HG02763 (cell line): ENCODE measurements around the gene CCDC141.
"Not testable (repeated sequence)": the region's sequence is repeated elsewhere in the genome, so short reads cannot be mapped to it uniquely, and the experiment has no call there.

Source experiments
- ATAC-seq: cut with Tn5 transposase; IDR thresholded peaks from one replicate; pipeline ENCODE4 v1.9.1; 2021; ENCODE audit warnings: mild to moderate bottlenecking, moderate library complexity; ENCODE audit not compliant: unreplicated experiment

CCDC141 gene

GRCh38 chr2:179049546-179050311, at the start of gene CCDC141:
Gene CCDC141, minus strand, starts transcription at chr2:179050137. Its CDS starts 196 bp downstream, at chr2:179049941.
- peak; percentile 69 for ATAC-seq

DNA sequence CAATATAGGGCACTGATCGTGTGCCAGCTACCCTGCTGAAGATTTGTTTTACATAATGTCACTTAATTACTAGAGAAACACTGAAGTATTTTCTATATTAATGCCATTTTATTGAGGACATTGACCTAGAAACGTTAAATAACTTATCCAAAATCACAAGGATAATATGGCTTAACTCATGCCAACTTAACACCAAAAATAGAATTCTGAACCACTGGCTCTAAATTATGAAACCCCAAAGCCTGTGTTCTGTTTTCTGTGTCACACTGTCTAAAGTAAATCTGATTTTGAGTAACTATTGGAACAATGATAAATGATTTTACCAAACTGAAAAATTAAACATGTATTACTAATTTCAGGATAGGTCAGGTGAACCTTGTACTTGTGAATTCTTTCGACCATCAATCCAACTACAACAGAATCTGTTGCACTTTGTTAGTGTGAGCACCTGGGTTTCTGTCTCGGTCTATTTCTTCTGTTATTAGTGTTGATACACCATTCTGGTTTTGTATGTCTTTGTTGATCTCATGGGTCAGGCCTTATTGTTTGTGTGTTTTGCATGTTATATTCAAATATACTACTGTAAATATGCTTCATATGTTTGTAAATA, 48.2 kb upstream of the CCDC141 start:
- no peak for ATAC-seq

DNA sequence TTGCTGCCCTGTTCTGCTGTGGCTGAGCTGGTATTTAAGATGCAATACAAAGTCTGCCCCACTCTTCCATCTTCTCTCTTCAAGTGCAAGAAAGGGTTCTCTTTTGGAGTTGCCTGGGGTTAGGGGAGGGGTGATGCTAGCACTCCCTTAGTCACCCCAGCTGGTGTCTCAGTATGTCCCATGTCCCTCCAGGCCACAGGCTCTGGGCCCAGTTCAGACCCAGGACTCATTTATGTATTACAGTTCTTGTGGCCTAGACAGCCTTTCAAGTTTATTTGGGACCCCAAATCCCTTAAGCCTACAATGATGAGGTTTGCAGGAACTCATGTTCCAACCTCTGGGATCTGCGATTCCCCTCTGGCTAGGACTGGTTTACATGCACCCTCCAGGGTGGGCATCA, 47.2 kb upstream of the CCDC141 start:
- no peak for ATAC-seq

- ATAC-seq, result peak; percentile 97
Measured at GRCh38 chr2:179096090-179096489, 46.2 kb upstream of the CCDC141 start.

DNA sequence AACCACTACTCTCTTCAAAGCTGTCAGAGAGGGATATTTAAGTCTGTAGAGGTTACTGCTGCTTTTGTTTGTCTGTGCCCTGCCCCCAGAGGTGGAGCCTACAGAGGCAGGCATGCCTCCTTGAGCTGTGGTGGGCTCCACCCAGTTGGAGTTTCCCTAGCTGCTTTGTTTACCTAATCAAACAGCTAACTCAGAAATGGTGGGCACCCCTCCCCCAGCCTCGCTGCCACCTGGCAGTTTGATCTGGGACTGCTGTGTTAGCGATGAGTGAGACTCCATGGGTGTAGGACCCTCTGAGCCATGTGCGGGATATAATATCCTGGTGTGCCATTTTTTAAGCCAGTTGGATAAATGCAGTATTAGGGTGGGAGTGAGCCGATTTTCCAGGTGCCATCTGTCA, 43.0 kb upstream of the CCDC141 start:
- not testable (repeated sequence) for ATAC-seq

DNA sequence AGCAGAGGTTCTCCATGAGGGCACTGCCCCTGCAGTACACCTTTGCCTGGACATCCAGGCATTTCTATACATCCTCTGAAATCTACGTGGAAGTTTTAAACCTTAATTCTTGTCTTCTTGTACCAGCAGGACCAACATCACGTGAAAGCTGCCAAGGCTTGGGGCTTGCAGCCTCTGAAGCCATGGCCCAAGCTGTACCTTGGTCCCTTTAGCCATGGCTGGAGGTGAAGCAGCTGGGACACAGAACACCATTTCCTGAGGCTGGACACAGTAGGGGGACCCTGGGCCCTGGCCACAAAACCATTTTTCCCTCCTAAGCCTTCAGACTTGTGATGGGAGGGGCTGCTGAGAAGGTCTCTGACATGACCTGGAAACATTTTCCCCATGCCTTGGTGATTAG, 32.8 kb upstream of the CCDC141 start:
- ATAC-seq, result no peak

- no peak for ATAC-seq
Measured at GRCh38 chr2:179081954-179082353, 32.0 kb upstream of the CCDC141 start.

DNA sequence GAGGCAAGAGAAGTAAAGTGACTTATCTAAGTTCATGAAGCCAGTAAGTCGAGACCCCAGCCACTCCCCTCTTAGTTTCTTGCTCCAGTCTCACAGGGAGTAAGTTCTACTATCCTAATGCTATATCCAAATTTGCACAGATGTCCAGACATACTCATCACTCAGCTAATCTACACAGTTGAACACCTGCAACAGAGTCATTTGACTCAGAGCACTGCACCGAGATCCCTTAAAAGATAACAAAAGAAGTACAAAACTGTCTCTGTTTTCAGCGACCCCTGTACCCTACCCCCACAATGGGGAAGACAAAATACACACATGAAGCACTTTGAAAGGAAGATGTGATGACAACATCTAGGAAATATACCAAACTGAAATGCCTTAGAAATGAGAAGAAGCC, 22.6 kb upstream of the CCDC141 start:
- no peak for ATAC-seq

DNA sequence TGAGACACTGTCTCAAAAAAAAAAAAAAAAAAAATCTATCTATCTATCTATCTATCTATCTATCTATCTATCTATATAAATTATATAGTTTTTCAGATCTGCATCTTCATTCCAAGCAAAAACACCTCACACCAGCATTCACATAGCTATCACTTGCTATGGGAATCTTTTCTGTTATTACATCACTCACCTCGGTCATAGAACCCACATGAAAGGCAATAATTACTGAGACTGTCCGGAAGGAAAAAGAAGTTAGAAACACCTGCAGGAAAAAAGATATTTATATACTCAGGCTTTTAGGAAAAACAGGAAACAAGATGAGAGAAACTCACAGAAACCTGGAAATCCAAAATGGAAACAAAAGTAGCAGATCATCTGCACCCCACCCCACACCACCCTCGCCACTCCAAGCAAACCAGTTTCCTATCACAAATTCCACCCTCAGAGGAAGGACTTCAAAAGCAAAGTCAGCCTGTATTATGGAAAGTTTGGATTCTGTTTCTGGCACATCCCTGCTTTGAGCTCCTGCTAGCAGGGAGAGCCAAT, 21.9 kb upstream of the CCDC141 start:
- ATAC-seq, result no peak

GRCh38 chr2:179070895-179071294, 21.0 kb upstream of the CCDC141 start:
- ATAC-seq, result no peak

- ATAC-seq, result no peak
Measured at GRCh38 chr2:179069685-179070084, 19.7 kb upstream of the CCDC141 start.

DNA sequence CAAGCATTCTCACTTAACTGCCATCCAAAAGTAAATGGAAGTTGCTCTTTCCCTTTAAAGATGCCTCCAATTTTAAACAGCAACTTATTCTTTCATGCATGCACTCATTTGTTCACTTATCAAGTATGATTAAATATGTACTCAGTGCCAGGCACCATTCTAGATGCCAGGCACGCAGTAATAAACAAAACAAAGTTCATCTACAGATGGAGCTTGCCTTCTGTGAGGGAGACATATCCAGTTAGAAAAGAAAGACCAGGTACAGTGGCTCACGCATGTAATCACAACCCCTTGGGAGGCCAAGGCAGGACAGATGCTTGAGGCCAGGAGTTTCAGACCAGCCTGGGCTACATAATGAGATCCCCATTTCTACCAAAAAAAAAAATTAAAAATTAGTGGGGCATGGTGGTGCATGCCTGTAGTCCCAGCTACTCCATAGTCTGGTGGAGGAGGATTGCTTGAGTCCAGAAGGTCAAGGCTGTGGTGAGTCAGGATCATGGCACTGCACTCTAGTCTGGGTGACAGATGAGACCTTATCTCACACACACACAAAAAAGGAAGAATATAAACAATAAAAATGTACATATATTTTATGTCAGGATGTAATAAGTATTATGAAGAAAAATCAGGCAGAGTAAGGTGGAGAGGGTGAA, 19.2 kb upstream of the CCDC141 start:
- no peak for ATAC-seq

DNA sequence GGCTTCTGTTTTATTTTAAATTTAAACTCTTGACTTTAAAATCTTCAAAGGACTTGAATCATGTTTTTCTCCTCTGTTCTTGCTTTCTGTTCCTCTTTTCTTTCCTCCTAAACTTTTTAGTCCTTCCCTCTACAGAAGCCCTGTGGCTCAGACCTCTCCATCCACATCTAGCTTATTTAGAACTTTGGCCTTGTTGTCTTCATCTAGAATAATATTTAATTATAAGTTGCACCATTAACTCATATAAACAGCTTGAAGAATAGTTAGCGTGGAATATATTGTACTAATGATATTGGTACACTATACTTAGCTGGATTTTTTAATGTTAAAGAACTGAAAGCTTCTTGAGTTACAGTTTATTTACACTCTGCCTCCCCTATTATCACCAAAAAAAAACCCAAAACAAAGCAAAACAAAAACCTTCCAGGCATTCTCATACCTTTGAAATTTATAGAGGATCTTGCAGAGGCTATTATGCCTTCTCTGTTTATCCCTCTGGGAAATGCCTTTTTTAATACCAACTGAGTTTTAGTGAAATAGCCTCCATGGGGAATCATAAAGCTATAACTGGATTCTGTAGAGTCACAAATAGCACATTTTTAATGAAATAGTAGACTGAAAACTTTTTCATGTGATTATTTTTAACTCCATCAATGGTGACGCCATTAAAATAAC, 9.2 kb upstream of the CCDC141 start:
- peak; percentile 64 for ATAC-seq

DNA sequence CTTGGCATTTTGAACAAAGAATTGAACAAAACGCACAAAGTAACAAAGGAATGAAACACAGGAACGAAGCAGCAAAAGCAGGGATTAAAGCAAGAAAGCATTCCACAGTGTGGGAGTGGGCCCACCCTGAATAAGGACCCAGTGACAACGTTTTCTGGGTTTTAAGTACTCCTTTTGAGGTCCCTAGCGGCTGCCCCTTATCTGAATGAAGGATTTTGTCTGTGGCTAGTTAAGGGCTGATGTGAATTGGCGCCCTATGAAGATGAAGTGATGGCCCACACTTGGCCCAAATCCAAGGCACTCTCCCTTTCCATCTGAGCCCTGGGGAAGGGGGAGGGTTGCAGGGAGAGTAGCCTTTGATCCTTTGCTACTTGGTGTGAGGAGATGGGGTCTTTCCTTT, 7.8 kb upstream of the CCDC141 start:
- no peak for ATAC-seq

GRCh38 chr2:179053568-179053967, 3.6 kb upstream of the CCDC141 start:
- ATAC-seq, result not testable (repeated sequence)

DNA sequence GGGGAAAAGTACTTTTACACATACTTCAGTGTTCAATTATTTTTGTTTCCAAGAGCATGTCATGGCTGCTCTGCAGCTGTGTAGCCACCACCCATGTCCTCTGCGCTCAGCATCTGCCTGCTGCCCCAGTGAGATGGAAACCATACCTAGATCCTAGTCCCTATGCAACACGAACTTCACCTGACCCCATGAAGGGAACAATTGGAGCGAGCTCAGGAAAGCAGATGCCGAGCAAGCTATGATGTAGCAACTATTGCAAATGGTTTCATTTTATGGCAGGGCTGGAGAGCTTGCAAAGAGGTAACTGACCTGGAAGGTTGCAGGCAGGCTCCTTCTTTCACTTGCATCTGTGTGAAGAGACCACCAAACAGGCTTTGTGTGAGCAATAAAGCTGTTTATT, 1.3 kb upstream of the CCDC141 start:
- no peak for ATAC-seq

DNA sequence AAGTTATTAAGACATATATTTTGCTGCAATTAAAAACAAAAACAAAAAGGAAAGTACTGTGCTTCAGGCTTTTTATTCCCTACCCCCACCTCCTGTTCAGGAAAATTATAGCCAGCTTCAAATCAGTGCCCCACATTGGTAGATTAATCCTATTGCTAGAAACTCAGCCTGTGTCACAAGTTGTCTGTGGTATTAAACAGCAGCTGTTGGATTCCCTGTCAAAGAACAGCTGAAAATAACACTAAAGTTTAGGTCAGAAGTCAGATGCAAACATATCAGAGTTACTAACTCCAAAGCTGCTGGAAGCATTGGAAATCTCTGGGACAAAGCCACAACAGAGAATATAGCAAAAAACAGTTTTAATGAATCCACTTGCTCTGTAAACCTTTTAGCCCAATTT, 818 bp upstream of the CCDC141 start:
- ATAC-seq, result no peak

DNA sequence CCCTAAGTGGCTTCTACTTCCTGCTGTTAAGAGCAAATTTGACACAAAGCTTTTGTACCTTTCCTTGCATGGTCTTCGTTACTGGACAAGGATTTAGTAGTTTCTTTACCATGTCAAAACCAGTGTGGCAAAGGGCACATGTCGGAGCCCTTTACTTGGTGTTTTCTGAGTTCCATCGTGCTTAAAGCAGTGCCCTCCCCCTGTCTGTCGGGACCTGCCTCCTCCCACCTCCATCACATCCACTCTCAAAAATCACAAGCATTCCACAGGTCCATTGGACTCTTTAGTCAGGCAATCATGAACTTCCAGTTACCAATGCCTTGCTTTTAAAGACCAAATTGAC, 763 bp downstream of the CCDC141 start:
- ATAC-seq, result peak; percentile 25

DNA sequence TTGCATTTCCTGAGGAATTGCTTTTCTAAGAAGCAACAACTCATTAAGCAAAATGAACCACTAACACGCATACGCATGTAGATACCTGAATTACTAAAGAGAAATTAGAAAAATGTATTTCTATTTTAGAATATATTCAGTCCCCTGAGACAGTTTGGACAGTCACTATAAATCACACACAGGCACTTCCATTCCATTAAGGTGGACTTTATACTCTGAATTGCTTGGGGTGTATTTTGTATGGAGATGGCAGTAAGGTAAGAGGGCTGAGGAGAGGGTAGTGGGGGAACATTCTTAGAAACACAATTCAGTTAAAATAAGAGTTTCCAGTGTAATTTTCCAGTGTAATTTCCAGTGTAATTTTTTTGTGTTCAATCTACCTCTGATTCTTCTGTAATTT, 1.8 kb downstream of the CCDC141 start:
- no peak for ATAC-seq

GRCh38 chr2:179045602-179046001, 4.3 kb downstream of the CCDC141 start:
- ATAC-seq, result not testable (repeated sequence)

GRCh38 chr2:179044500-179044899, 5.4 kb downstream of the CCDC141 start:
- no peak for ATAC-seq
